ENCODE results near the gene SMIM14.
A peak's percentile ranks its signal among the peaks of the same experiment; 100 is the strongest.
"Not testable (repeated sequence)": the region's sequence is repeated elsewhere in the genome, so short reads cannot be mapped to it uniquely, and the experiment has no call there.

The SMIM14 gene

DNA sequence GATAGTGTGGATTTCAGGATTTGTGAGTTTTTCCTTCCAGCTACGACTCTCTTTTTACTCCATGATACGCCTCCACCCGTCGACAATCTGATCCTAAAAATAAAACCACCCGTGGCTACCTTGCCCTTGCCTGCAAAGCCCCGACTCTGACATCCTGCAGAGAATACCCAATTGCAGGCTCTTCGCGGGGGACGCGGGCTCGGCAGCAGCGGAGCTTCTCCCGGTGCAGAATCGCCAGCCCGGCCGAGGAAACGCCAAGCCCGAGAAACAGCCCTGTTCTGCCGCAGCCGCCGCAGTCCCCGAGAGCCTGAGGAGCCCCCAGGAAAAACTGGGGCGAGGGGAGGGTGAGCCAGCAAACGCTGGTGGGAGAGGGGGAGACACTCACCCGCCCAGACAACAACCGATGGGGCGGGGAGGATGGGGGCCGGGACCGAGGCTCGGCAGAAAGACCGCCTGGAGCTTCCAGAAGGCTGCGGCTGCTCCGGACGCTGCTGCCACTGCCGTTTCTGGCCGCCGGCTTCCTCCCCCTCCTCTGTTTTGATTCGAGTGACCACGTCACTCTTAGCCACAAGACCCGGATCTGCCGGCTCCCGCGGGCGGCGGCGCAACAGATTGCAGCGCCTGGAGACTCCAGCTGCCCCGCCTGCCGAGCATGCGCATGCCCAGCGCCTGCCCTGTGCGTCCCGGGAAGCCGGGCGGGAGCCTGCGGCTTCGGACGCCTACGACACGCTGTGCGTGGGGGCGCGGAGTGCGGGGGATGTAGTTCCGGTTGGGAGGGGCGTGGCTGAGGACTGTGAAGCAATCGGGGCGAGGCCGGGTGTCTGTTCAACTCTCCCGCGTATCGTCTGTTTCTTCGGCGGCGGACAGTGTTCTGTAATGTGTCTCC, at the start of gene SMIM14:
Gene SMIM14, minus strand, starts transcription at position 512 of the 886 bp plus-strand sequence. CDS start 33,720 bp downstream, outside the sequence.
- H3K27me3 Mint-ChIP-seq: no peaks in the 10 kb centered on the region
- H3K4me1 Mint-ChIP-seq (ENCODE audit: low read depth): peaks cover 41% of the 10 kb centered on the region
- peak within 1 kb of the TSS; percentile 86 for H3K4me3 Mint-ChIP-seq
- peak; percentile 93 for DNase-seq
- H3K36me3 Mint-ChIP-seq (ENCODE audit: low read depth): peaks cover 3% of the 10 kb centered on the region
- H3K27ac Mint-ChIP-seq: peak within 1 kb of the TSS; percentile 82
- H3K9me3 Mint-ChIP-seq: no peaks in the 10 kb centered on the region

- H3K4me1 Mint-ChIP-seq (ENCODE audit: low read depth): no peaks in the 10 kb centered on the region
Measured at GRCh38 chr4:39687014-39687413, 48.3 kb upstream of the SMIM14 start.

GRCh38 chr4:39685990-39686389, 47.3 kb upstream of the SMIM14 start:
- no peaks in the 10 kb centered on the region for H3K36me3 Mint-ChIP-seq (ENCODE audit: low read depth)
- H3K9me3 Mint-ChIP-seq: no peaks in the 10 kb centered on the region
- no peak for DNase-seq
- no peaks in the 10 kb centered on the region for H3K4me1 Mint-ChIP-seq (ENCODE audit: low read depth)
- no peak overlapping the region for H3K27ac Mint-ChIP-seq
- no peaks in the 10 kb centered on the region for H3K27me3 Mint-ChIP-seq
- H3K4me3 Mint-ChIP-seq: no peak overlapping the region

More at GRCh38 chr4:39687014-39687413, 48.3 kb upstream of the SMIM14 start:
- no peak for DNase-seq
- Mint-ChIP-seq H3K9me3 (no peaks in the 10 kb centered on the region), H3K27me3 (no peaks in the 10 kb centered on the region), H3K36me3 (ENCODE audit: low read depth) (no peaks in the 10 kb centered on the region), H3K4me3 (no peak overlapping the region), H3K27ac (no peak overlapping the region)

DNA sequence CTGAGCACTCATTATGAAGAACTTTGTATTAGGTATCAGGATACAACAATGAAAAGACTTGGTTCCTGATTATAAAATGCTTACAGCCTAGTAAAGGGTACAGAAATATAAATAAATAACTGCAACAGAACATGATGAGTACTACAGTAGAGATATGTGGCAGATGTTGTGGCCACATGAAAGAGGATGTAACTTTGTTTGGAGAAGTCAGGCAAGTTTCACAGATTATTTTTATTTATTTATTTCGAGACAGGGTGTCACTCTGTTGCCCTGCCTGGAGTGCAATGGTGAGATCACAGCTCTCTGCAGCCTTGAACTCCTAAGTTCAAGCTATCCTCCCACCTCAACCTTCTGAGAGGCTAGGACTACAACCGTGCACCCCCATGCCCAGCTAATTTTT, 43.5 kb upstream of the SMIM14 start:
- peaks cover 3% of the 10 kb centered on the region for H3K27me3 Mint-ChIP-seq
- H3K4me1 Mint-ChIP-seq (ENCODE audit: low read depth): no peaks in the 10 kb centered on the region
- no peaks in the 10 kb centered on the region for H3K9me3 Mint-ChIP-seq
- no peak overlapping the region for H3K27ac Mint-ChIP-seq
- H3K4me3 Mint-ChIP-seq: no peak overlapping the region
- H3K36me3 Mint-ChIP-seq (ENCODE audit: low read depth): no peaks in the 10 kb centered on the region
- no peak for DNase-seq

DNA sequence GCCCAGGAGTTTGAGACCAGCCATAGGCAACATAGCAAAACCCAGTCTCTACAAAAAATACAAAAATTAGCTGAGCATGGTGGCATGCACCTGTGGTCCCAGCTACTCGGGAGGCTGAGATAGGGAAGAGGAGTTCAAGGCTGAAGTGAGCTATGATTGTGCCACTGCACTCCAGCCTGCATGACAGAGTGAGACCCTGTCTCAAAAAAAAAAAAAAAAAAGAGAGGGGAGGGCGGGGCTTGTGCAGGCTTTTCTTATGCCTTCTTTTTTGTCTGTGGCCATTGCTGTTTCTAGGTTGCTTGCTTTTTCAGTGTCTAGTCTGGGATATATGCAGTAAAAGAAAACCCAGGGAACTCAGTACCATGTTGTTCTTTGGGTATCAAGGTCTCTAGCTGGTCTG, 42.3 kb upstream of the SMIM14 start:
- not testable (repeated sequence) for H3K4me3 Mint-ChIP-seq; H3K27ac Mint-ChIP-seq; H3K36me3 Mint-ChIP-seq (ENCODE audit: low read depth); H3K4me1 Mint-ChIP-seq (ENCODE audit: low read depth); H3K27me3 Mint-ChIP-seq; H3K9me3 Mint-ChIP-seq; DNase-seq

DNA sequence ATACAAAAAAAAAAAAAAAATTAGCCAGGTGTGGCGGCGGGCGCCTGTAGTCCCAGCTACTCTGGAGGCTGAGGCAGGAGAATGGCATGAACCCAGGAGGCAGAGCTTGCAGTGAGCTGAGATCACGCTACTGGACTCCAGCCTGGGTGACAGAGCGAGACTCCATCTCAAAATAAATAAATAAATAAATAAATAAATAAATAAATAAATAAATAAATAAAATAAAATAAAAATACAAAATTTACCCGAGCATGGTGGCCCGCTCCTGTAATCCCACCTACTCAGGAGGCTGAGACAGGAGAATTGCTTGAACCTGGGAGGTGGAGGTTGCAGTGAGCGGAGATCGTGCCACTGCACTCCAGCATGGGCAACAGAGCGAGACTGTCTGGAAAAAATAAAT, 37.0 kb upstream of the SMIM14 start:
- DNase-seq; H3K27ac Mint-ChIP-seq; H3K4me1 Mint-ChIP-seq (ENCODE audit: low read depth); H3K4me3 Mint-ChIP-seq; H3K9me3 Mint-ChIP-seq; H3K27me3 Mint-ChIP-seq; H3K36me3 Mint-ChIP-seq (ENCODE audit: low read depth): not testable (repeated sequence)

GRCh38 chr4:39670296-39670695, 31.6 kb upstream of the SMIM14 start:
- not testable (repeated sequence) for H3K27me3 Mint-ChIP-seq; H3K27ac Mint-ChIP-seq; H3K4me1 Mint-ChIP-seq (ENCODE audit: low read depth); DNase-seq; H3K9me3 Mint-ChIP-seq; H3K36me3 Mint-ChIP-seq (ENCODE audit: low read depth); H3K4me3 Mint-ChIP-seq

- Mint-ChIP-seq H3K27ac (no peak overlapping the region), H3K4me1 (ENCODE audit: low read depth) (no peaks in the 10 kb centered on the region), H3K4me3 (no peak overlapping the region), H3K9me3 (no peaks in the 10 kb centered on the region), H3K36me3 (ENCODE audit: low read depth) (no peaks in the 10 kb centered on the region), H3K27me3 (no peaks in the 10 kb centered on the region)
- DNase-seq: no peak
Measured at GRCh38 chr4:39668887-39669286, 30.2 kb upstream of the SMIM14 start.

DNA sequence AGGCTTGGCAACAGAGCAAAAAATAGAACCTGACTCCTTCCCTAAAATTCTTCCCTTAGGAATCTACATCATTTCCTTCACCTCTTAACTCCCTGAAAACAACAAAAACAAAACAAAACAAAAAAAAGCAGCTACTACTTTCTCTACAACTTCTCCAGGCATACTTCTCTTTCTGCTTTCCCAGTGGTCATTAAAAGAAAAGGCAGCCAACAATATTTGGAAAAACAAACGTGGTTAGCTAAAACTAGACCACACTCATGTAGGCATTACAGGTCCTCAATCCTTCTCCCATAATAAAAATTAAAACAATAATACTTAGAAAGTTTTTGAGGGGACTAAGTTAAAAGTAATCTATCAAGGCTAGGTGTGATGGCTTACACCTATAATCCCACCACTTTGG, 29.0 kb upstream of the SMIM14 start:
- H3K27me3 Mint-ChIP-seq: no peaks in the 10 kb centered on the region
- no peak for DNase-seq
- H3K36me3 Mint-ChIP-seq (ENCODE audit: low read depth): no peaks in the 10 kb centered on the region
- no peaks in the 10 kb centered on the region for H3K9me3 Mint-ChIP-seq
- H3K4me3 Mint-ChIP-seq: no peak overlapping the region
- H3K27ac Mint-ChIP-seq: no peak overlapping the region
- H3K4me1 Mint-ChIP-seq (ENCODE audit: low read depth): no peaks in the 10 kb centered on the region

GRCh38 chr4:39664828-39665731, 26.4 kb upstream of the SMIM14 start:
- Mint-ChIP-seq H3K9me3 (no peaks in the 10 kb centered on the region), H3K4me1 (ENCODE audit: low read depth) (no peaks in the 10 kb centered on the region), H3K27me3 (no peaks in the 10 kb centered on the region), H3K36me3 (ENCODE audit: low read depth) (no peaks in the 10 kb centered on the region), H3K27ac (no peak overlapping the region), H3K4me3 (no peak overlapping the region)
- no peak for DNase-seq

- Mint-ChIP-seq H3K36me3 (ENCODE audit: low read depth) (no peaks in the 10 kb centered on the region), H3K9me3 (no peaks in the 10 kb centered on the region), H3K27me3 (no peaks in the 10 kb centered on the region), H3K27ac (no peak overlapping the region), H3K4me1 (ENCODE audit: low read depth) (no peaks in the 10 kb centered on the region), H3K4me3 (no peak overlapping the region)
- DNase-seq: no peak
Measured at GRCh38 chr4:39662683-39663082, 24.0 kb upstream of the SMIM14 start.

- Mint-ChIP-seq H3K4me1 (ENCODE audit: low read depth) (peaks cover 8% of the 10 kb centered on the region), H3K27me3 (no peaks in the 10 kb centered on the region), H3K4me3 (no peak overlapping the region), H3K36me3 (ENCODE audit: low read depth) (no peaks in the 10 kb centered on the region), H3K9me3 (no peaks in the 10 kb centered on the region), H3K27ac (no peak overlapping the region)
- no peak for DNase-seq
Measured at GRCh38 chr4:39660757-39661156, 22.1 kb upstream of the SMIM14 start.

DNA sequence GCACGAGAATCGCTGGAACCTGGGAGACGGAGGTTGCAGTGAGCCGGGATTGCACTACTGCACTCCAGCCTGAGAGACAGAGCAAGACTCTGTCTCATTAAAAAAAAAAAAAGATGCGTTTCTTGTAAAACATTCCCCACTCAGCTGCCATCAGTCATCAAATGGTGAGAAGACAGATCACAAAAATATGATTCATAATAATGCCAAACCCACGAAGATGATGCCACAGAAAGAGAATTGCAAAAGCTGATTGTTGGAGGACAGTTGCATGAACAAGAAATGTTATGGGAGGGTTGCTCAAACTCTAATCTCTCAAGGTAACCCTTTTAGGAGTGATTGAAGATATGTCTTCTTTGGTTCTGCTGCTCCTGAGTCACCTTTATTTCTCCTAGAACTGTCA, 21.4 kb upstream of the SMIM14 start:
- Mint-ChIP-seq H3K9me3 (no peaks in the 10 kb centered on the region), H3K4me3 (no peak overlapping the region), H3K4me1 (ENCODE audit: low read depth) (peaks cover 8% of the 10 kb centered on the region), H3K36me3 (ENCODE audit: low read depth) (no peaks in the 10 kb centered on the region), H3K27ac (no peak overlapping the region), H3K27me3 (no peaks in the 10 kb centered on the region)
- DNase-seq: no peak

DNA sequence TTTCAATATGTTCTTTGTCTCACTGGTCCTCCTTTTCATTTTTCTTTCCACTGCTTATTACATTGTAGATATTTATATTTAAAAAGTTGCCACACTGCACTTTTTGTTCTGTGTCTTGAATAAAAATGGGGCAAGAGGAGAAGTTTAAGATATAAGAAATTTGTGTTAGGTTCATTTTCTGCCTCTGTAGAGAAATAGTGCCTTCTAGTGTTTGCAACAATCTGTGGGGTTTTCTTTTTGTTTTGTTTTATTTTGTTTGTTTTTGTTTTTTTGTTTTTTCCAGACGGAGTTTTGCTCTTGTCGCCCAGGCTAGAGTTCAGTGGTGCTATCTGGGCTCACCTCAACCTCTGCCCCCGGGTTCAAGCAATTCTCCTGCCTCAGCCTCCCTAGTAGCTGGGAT, 20.1 kb upstream of the SMIM14 start:
- peaks cover 8% of the 10 kb centered on the region for H3K4me1 Mint-ChIP-seq (ENCODE audit: low read depth)
- DNase-seq: no peak
- no peak overlapping the region for H3K4me3 Mint-ChIP-seq
- no peaks in the 10 kb centered on the region for H3K27me3 Mint-ChIP-seq
- H3K27ac Mint-ChIP-seq: no peak overlapping the region
- H3K9me3 Mint-ChIP-seq: no peaks in the 10 kb centered on the region
- H3K36me3 Mint-ChIP-seq (ENCODE audit: low read depth): no peaks in the 10 kb centered on the region

DNA sequence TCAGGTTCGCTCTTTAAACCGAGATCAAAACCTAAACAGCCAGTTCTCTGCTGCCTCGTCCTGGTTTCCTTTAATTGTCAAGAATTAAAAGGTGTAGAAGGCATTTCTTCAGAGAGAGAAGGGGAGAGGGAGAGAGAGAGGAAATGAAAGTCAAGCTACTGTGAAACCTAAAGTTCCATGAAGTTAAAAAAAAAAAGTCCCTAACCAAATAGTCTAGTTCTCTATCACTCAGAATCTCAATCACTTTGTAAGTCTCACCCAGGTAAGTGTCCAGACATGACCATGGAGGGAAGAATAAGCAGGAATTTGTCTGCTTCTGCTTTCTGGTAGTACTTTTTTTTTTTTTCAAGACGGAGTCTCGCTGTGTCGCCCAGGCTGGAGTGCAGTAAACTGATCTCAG, 18.8 kb upstream of the SMIM14 start:
- no peaks in the 10 kb centered on the region for H3K27me3 Mint-ChIP-seq

More for the DNA sequence above, 18.8 kb upstream of the SMIM14 start:
- no peak for DNase-seq
- H3K27ac Mint-ChIP-seq: no peak overlapping the region
- no peak overlapping the region for H3K4me3 Mint-ChIP-seq
- peaks cover 8% of the 10 kb centered on the region for H3K4me1 Mint-ChIP-seq (ENCODE audit: low read depth)
- no peaks in the 10 kb centered on the region for H3K9me3 Mint-ChIP-seq
- H3K36me3 Mint-ChIP-seq (ENCODE audit: low read depth): no peaks in the 10 kb centered on the region

Measured in activated T-cell treated with anti-CD3 and anti-CD28 coated beads, Interleukin-2, amount 50 U/mL, for 24 hours (primary cell).